ENCODE results near the gene CTXND1. TPM values are rescaled to one million over a fixed set of nuclear protein-coding genes. Genes with fewer than 3 reads are reported as not detected.

Gene CTXND1
- total and polyA plus RNA-seq, 2 of the 13 experiments (the other 11 are each of a cell fraction or from before 2014, with no cell fraction given) = 1.2 to 2.1 TPM

DNA sequence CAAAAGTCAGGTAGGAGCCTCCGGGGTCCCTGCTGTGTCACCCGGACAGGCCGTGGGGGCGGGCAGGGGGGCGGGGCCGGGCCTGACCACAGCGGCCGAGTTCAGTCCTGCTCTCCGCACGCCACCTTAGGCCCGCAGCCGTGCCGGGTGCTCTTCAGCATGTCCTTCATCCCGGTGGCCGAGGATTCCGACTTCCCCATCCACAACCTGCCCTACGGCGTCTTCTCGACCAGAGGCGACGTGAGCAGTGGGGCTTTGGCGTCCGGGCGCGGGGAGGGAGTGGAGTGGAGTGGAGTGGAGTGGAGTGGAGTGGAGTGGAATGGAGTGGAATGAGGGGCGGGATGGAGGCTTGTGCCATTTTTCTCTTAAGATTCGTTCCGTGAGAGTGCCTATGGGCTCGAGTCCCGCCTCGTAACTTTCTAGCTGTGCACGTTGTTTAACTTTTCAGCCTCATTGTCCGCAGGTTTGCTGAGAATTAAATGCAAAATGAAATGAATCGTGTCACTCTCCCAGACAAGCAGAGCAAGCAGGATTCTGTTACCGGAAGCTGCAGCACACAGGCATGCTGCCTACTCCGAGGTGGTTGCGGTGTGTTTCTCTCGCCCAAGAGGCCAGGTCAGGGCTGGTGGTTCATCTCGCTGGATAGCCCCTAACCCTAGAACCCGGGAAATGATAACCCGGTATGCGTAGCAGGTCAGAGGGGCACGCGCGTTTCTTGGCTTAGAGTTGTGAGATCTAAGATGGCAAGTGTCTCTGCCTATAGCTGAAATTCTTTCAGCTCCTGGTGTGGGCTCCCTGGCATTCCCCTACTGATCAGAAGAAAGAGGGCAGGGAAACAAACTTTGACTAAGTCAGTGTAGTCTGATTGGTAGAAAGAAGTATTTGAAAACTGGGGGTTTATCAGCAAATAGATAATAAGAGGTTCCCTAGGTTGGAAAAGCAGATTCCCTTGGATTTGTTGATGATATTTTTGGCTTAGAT, 98.8 kb downstream of the CTXND1 start, which contains the start of gene FAH (continued):
- TF ChIP-seq ZFX (CRISPR knock-in tag; IDR thresholded peaks at IDR 0.05; ENCODE audit: low read depth) (peak; percentile 94), CC2D1A (CRISPR knock-in tag; IDR thresholded peaks at IDR 0.05) (no peak), ESRRA (CRISPR knock-in tag; IDR thresholded peaks at IDR 0.05; ENCODE audit: low read depth) (peak; percentile 74; the same call in 1 of the 2 replicates), NFYB (CRISPR knock-in tag; IDR thresholded peaks at IDR 0.05) (no peak), MXI1 (IDR thresholded peaks at IDR 0.05; ENCODE audit: borderline replicate concordance, low read depth, low read length) (peak; percentile 30; the same call in 1 of the 3 replicates), SOX13 (IDR thresholded peaks at IDR 0.05) (no peak), SOX13 (CRISPR knock-in tag; conservative IDR thresholded peaks at IDR 0.05 in 1 of 2, IDR thresholded peaks at IDR 0.05 in 1 of 2) (no peak), SP1 (IDR thresholded peaks at IDR 0.05) (no peak), SP1 (CRISPR knock-in tag; IDR thresholded peaks at IDR 0.05) (peak; percentile 80), RXRA (CRISPR knock-in tag; IDR thresholded peaks at IDR 0.05) (0 out of 2 replicates have a peak, but pooled peaks have one; percentile 41), ZNF724P (CRISPR knock-in tag; IDR thresholded peaks at IDR 0.05; ENCODE audit: borderline replicate concordance) (0 out of 2 replicates have a peak, but pooled peaks have one; percentile 34), YEATS4 (CRISPR knock-in tag; IDR thresholded peaks at IDR 0.05; ENCODE audit: borderline replicate concordance) (peak; percentile 57; the same call in 1 of the 2 replicates), ZSCAN21 (CRISPR knock-in tag; IDR thresholded peaks at IDR 0.05; ENCODE audit: borderline replicate concordance) (peak; percentile 43; the same call in 1 of the 2 replicates), ZNF772 (CRISPR knock-in tag; IDR thresholded peaks at IDR 0.05) (peak; percentile 31; the same call in 1 of the 2 replicates), FOXM1 (CRISPR knock-in tag; IDR thresholded peaks at IDR 0.05) (no peak), ZNF3 (CRISPR knock-in tag; IDR thresholded peaks at IDR 0.05) (no peak), MYC (CRISPR knock-in tag; IDR thresholded peaks at IDR 0.05; ENCODE audit: borderline replicate concordance) (peak; percentile 70; the same call in 1 of the 2 replicates), TCF12 (IDR thresholded peaks at IDR 0.05) (no peak), TCF12 (CRISPR knock-in tag; IDR thresholded peaks at IDR 0.05) (0 out of 2 replicates have a peak, but pooled peaks have one; percentile 58), ARNTL (CRISPR knock-in tag; IDR thresholded peaks at IDR 0.05) (peak; percentile 24; the same call in 1 of the 2 replicates), KLF9 (CRISPR knock-in tag; IDR thresholded peaks at IDR 0.05; ENCODE audit: low read depth) (no peak), HNF4G (IDR thresholded peaks at IDR 0.05; ENCODE audit: borderline replicate concordance, low read depth, low read length) (peak; percentile 26; the same call in 1 of the 2 replicates), HNF4G (CRISPR knock-in tag; IDR thresholded peaks at IDR 0.05; ENCODE audit: borderline replicate concordance, low read depth) (no peak), GABPA (IDR thresholded peaks at IDR 0.05; ENCODE audit: low read depth, low read length) (no peak), GABPA (CRISPR knock-in tag; IDR thresholded peaks at IDR 0.05; ENCODE audit: low read depth) (peak; percentile 55; the same call in 1 of the 2 replicates), SMAD9 (CRISPR knock-in tag; IDR thresholded peaks at IDR 0.05) (0 out of 2 replicates have a peak, but pooled peaks have one; percentile 47), REXO4 (CRISPR knock-in tag; IDR thresholded peaks at IDR 0.05; ENCODE audit: borderline replicate concordance) (no peak), MXD4 (CRISPR knock-in tag; IDR thresholded peaks at IDR 0.05) (no peak), MTF2 (CRISPR knock-in tag; IDR thresholded peaks at IDR 0.05; ENCODE audit: borderline replicate concordance) (no peak), POLR2AphosphoS5 (IDR thresholded peaks at IDR 0.05; ENCODE audit: low read depth, low read length) (peak; percentile 70), TAF1 (CRISPR knock-in tag; IDR thresholded peaks at IDR 0.05) (peak; percentile 64; the same call in 1 of the 2 replicates), ZFP90 (CRISPR knock-in tag; IDR thresholded peaks at IDR 0.05; ENCODE audit: borderline replicate concordance) (peak; percentile 55; the same call in 1 of the 2 replicates), RXRB (CRISPR knock-in tag; IDR thresholded peaks at IDR 0.05; ENCODE audit: borderline replicate concordance) (no peak; the same call in 1 of the 2 replicates)

Data from HepG2 (cell line).